Measurements from ENCODE around the gene PTPRG. TPM values are rescaled to one million over a fixed set of nuclear protein-coding genes. Genes with fewer than 3 reads are reported as not detected.

The PTPRG gene
- total RNA-seq, 1 donor from 2014 or later: 39.6 TPM

DNA sequence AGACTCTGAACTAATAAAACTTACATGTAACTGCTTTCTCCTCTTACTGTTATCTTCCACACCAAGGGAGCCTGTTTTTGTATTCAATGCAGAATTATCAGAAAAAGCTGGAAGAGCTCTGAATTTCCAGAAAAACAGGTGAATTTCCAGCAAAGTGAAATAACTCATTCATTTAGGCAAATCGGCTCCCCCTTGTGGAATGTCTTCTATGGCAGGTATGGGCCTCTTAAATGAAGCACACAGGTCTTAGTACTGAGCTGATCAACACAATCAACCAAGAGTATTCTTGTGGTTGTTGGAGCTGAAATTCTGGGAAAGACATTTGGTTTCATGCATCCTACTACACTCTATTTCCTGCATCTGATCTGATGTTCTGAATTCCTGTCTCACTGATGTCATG lies 31.0 kb upstream of the PTPRG start:
- TF ChIP-seq EZH2 (IDR thresholded peaks at IDR 0.05; ENCODE audit: insufficient read depth, low read length): no peak
- TF ChIP-seq, protein P1, sequence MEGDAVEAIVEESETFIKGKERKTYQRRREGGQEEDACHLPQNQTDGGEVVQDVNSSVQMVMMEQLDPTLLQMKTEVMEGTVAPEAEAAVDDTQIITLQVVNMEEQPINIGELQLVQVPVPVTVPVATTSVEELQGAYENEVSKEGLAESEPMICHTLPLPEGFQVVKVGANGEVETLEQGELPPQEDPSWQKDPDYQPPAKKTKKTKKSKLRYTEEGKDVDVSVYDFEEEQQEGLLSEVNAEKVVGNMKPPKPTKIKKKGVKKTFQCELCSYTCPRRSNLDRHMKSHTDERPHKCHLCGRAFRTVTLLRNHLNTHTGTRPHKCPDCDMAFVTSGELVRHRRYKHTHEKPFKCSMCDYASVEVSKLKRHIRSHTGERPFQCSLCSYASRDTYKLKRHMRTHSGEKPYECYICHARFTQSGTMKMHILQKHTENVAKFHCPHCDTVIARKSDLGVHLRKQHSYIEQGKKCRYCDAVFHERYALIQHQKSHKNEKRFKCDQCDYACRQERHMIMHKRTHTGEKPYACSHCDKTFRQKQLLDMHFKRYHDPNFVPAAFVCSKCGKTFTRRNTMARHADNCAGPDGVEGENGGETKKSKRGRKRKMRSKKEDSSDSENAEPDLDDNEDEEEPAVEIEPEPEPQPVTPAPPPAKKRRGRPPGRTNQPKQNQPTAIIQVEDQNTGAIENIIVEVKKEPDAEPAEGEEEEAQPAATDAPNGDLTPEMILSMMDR (IDR thresholded peaks at IDR 0.05; ENCODE audit: insufficient read depth, low read depth, low read length): peak; percentile 61
- no peak overlapping the region for H3K4me3 Mint-ChIP-seq (ENCODE audit: unreplicated experiment)
- no peaks in the 10 kb centered on the region for H3K4me1 ChIP-seq (ENCODE audit: insufficient read depth, low read length)
- H3K27me3 Mint-ChIP-seq (ENCODE audit: low read depth, unreplicated experiment): peaks cover 2% of the 10 kb centered on the region
- no peak overlapping the region for H3K27ac Mint-ChIP-seq (ENCODE audit: unreplicated experiment)
- no peak overlapping the region for H3K4me3 ChIP-seq (ENCODE audit: insufficient read depth, low read depth, low read length)
- no peaks in the 10 kb centered on the region for H3K9me3 ChIP-seq (ENCODE audit: insufficient read depth, low read depth, low read length)
- H3K36me3 ChIP-seq (ENCODE audit: insufficient read depth, low read length): no peaks in the 10 kb centered on the region
- H3K9ac ChIP-seq (ENCODE audit: low read length): no peak overlapping the region
- H2AFZ ChIP-seq (ENCODE audit: low read depth, low read length): no peak overlapping the region
- H3K9me3 Mint-ChIP-seq (ENCODE audit: unreplicated experiment): no peaks in the 10 kb centered on the region
- no peaks in the 10 kb centered on the region for H3K36me3 Mint-ChIP-seq (ENCODE audit: low read depth, unreplicated experiment)
- no peaks in the 10 kb centered on the region for H3K27me3 ChIP-seq (ENCODE audit: insufficient read depth, low read length)
- peak; percentile 39 for FAIRE-seq
- no peak overlapping the region for H3K27ac ChIP-seq (ENCODE audit: low read depth, low read length)
- peak; percentile 22 for DNase-seq (ENCODE audit: low read depth)
- no peak overlapping the region for H3K4me2 ChIP-seq (ENCODE audit: low read length)
- H3K4me1 Mint-ChIP-seq (ENCODE audit: low read depth, unreplicated experiment): no peaks in the 10 kb centered on the region
- no peaks in the 10 kb centered on the region for H3K79me2 ChIP-seq (ENCODE audit: insufficient read depth, low read length)
- no peaks in the 10 kb centered on the region for H4K20me1 ChIP-seq (ENCODE audit: insufficient read depth, low read length)

DNA sequence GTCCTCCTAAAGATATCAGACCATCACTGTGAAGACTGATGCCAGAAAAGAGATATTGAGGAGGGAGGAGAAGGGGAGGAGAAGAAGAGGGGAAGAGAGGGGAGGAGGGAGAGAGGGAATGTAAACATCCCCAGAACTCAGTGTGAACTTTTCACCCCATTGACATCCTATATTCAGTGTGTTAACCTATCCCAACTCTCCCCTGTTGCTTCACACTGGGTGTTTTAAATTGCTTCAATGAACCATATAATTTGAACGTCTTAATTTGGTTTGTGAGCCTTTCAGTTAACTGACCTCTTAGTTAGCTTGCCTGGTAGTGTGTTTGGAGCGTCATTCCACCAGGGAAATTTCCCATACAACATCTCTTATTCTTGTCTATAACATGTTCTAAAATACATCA lies 29.8 kb upstream of the PTPRG start:
- Histone ChIP-seq H3K4me2 (ENCODE audit: low read length) (no peak overlapping the region), H3K4me3 (ENCODE audit: insufficient read depth, low read depth, low read length) (no peak overlapping the region), H3K27me3 (ENCODE audit: insufficient read depth, low read length) (no peaks in the 10 kb centered on the region), H2AFZ (ENCODE audit: low read depth, low read length) (no peak overlapping the region), H3K27ac (ENCODE audit: low read depth, low read length) (no peak overlapping the region), H4K20me1 (ENCODE audit: insufficient read depth, low read length) (no peaks in the 10 kb centered on the region), H3K9ac (ENCODE audit: low read length) (no peak overlapping the region), H3K79me2 (ENCODE audit: insufficient read depth, low read length) (no peaks in the 10 kb centered on the region), H3K36me3 (ENCODE audit: insufficient read depth, low read length) (no peaks in the 10 kb centered on the region), H3K9me3 (ENCODE audit: insufficient read depth, low read depth, low read length) (no peaks in the 10 kb centered on the region), H3K4me1 (ENCODE audit: insufficient read depth, low read length) (no peaks in the 10 kb centered on the region)
- Mint-ChIP-seq H3K9me3 (ENCODE audit: unreplicated experiment) (no peaks in the 10 kb centered on the region), H3K27me3 (ENCODE audit: low read depth, unreplicated experiment) (peaks cover 2% of the 10 kb centered on the region), H3K36me3 (ENCODE audit: low read depth, unreplicated experiment) (no peaks in the 10 kb centered on the region), H3K27ac (ENCODE audit: unreplicated experiment) (no peak overlapping the region), H3K4me3 (ENCODE audit: unreplicated experiment) (no peak overlapping the region), H3K4me1 (ENCODE audit: low read depth, unreplicated experiment) (no peaks in the 10 kb centered on the region)
- FAIRE-seq: no peak
- TF ChIP-seq EZH2 (IDR thresholded peaks at IDR 0.05; ENCODE audit: insufficient read depth, low read length): no peak
- TF ChIP-seq, protein P1 (IDR thresholded peaks at IDR 0.05; ENCODE audit: insufficient read depth, low read depth, low read length): no peak
- no peak for DNase-seq (ENCODE audit: low read depth)

DNA sequence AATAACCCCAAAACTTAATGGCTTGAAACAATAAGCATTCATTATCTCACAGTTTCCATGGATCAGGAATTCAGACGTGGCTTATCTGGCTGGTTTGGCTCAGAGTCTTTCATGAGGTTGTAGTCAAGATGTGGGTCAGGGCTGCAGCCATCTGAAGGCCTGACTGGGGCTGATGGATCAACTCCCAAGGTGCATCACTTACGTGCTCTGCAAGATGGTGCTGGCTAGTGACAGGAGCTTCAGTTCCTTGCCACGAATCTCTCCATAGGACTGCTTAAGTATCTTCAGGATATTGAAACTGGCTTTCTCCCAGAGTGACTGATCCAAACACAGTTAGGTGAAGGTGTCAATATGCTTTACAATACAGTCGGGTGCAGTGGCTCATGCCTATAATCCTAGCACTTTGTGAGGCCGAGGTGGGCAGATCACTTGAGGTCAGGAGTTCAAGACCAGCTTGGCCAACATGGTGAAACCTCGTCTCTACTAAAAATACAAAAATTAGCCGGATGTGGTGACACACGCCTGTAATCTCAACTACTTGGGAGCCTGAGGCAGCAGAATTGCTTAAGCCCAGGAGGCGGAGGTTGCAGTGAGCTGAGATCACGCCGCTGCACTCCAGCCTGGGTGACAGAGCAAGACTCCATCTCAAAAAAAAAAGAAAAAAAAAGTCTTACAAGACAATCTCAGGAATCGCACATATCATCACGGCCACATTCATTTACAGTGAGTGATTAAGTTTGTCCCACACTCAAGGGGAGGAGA lies 28.5 kb upstream of the PTPRG start:
- no peaks in the 10 kb centered on the region for H3K79me2 ChIP-seq (ENCODE audit: insufficient read depth, low read length)
- peaks cover 2% of the 10 kb centered on the region for H3K27me3 Mint-ChIP-seq (ENCODE audit: low read depth, unreplicated experiment)
- H3K9me3 Mint-ChIP-seq (ENCODE audit: unreplicated experiment): no peaks in the 10 kb centered on the region
- no peaks in the 10 kb centered on the region for H3K9me3 ChIP-seq (ENCODE audit: insufficient read depth, low read depth, low read length)
- DNase-seq (ENCODE audit: low read depth): no peak
- TF ChIP-seq, protein P1 (IDR thresholded peaks at IDR 0.05; ENCODE audit: insufficient read depth, low read depth, low read length): no peak
- TF ChIP-seq EZH2 (IDR thresholded peaks at IDR 0.05; ENCODE audit: insufficient read depth, low read length): no peak
- H4K20me1 ChIP-seq (ENCODE audit: insufficient read depth, low read length): no peaks in the 10 kb centered on the region
- H3K27me3 ChIP-seq (ENCODE audit: insufficient read depth, low read length): no peaks in the 10 kb centered on the region
- FAIRE-seq: no peak
- H3K27ac ChIP-seq (ENCODE audit: low read depth, low read length): no peak overlapping the region
- H3K9ac ChIP-seq (ENCODE audit: low read length): no peak overlapping the region
- no peak overlapping the region for H3K4me3 ChIP-seq (ENCODE audit: insufficient read depth, low read depth, low read length)
- no peak overlapping the region for H3K27ac Mint-ChIP-seq (ENCODE audit: unreplicated experiment)
- H3K4me1 Mint-ChIP-seq (ENCODE audit: low read depth, unreplicated experiment): no peaks in the 10 kb centered on the region
- no peaks in the 10 kb centered on the region for H3K36me3 Mint-ChIP-seq (ENCODE audit: low read depth, unreplicated experiment)
- no peak overlapping the region for H3K4me3 Mint-ChIP-seq (ENCODE audit: unreplicated experiment)
- no peaks in the 10 kb centered on the region for H3K4me1 ChIP-seq (ENCODE audit: insufficient read depth, low read length)
- no peaks in the 10 kb centered on the region for H3K36me3 ChIP-seq (ENCODE audit: insufficient read depth, low read length)
- H3K4me2 ChIP-seq (ENCODE audit: low read length): no peak overlapping the region
- no peak overlapping the region for H2AFZ ChIP-seq (ENCODE audit: low read depth, low read length)
